NCI-H524 treated with DMSO at 0.1 percent for 48 hours (cell line): ENCODE results near the gene MS4A1.
"Not testable (repeated sequence)": the region's sequence is repeated elsewhere in the genome, so short reads cannot be mapped to it uniquely, and the experiment has no call there.

ENCODE experiments used
- DNase-seq: peaks from one replicate; lab custom pipeline; 2025; lab: John Stamatoyannopoulos, UW

The MS4A1 gene

GRCh38 chr11:60502221-60502775 is 46.7 kb downstream of the MS4A1 start:
- DNase-seq = no peak

GRCh38 chr11:60504219-60504905 is 48.7 kb downstream of the MS4A1 start:
- DNase-seq = no peak

GRCh38 chr11:60509609-60510008 is 54.0 kb downstream of the MS4A1 start:
- not testable (repeated sequence) for DNase-seq

- DNase-seq = not testable (repeated sequence)
Observed at GRCh38 chr11:60510209-60510608, 54.6 kb downstream of the MS4A1 start.

- DNase-seq = no peak
Observed at GRCh38 chr11:60511393-60511792, 55.7 kb downstream of the MS4A1 start.

- DNase-seq = no peak
Observed at GRCh38 chr11:60512651-60513225, 57.1 kb downstream of the MS4A1 start.

GRCh38 chr11:60513496-60514460 is 58.1 kb downstream of the MS4A1 start:
- DNase-seq = no peak

- DNase-seq = no peak
Observed at GRCh38 chr11:60515144-60515855, 59.7 kb downstream of the MS4A1 start, which contains the start of gene MS4A13. Gene MS4A13 (plus strand): TSS chr11:60515392. CDS start chr11:60518084, 2,692 bp downstream.
